SW 1271 (cell line): ENCODE results near the gene SDF2L1.
"Not testable (repeated sequence)": the region's sequence is repeated elsewhere in the genome, so short reads cannot be mapped to it uniquely, and the experiment has no call there.

Source experiments
- DNase-seq, 2 experiments: peaks; one replicate each; lab custom pipeline; 2025; lab: John Stamatoyannopoulos, UW

The SDF2L1 gene

GRCh38 chr22:21661991-21662390 is 19.9 kb downstream of the SDF2L1 start:
- DNase-seq, result no peak

DNA sequence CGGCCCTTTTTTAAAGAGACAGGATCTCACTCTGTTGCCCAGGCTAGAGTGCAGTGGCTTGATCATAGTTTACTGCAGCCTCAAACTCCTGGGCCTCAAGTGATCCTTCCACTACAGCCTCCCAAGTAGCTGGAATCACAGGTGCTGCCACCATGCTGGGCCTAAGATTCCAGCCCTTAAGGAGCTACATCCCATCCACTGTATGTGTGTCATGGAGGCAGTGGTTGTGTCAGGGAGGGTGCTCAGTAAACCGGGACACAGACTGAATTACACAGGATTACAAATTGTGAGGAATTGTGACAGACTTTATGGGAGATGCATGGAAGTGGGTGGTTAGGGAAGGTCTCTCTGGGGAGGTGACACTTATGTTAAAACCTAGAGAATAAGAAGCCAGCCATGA is 21.6 kb downstream of the SDF2L1 start:
- no peak for DNase-seq

GRCh38 chr22:21665047-21665851 is 23.1 kb downstream of the SDF2L1 start:
- no peak for DNase-seq

DNA sequence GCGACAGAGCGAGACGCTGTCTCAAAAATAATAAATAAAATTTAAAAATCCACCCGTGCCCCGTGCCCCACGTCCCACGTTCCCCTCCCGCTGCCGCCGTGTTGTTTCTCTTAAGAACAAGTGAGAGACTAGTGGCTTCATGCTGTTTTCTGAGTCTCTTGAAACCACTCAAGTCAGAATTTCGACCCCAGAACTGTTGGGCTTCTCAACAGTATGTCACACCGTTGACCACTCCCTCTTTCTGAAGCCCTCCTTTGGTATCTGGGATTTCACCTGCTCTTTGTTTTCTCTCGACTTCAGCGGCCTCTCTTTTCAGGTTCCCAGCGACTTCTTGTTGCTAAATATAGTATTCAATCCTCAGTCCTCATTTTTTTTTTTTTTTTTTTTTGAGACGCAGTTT is 24.7 kb downstream of the SDF2L1 start:
- no peak for DNase-seq

DNA sequence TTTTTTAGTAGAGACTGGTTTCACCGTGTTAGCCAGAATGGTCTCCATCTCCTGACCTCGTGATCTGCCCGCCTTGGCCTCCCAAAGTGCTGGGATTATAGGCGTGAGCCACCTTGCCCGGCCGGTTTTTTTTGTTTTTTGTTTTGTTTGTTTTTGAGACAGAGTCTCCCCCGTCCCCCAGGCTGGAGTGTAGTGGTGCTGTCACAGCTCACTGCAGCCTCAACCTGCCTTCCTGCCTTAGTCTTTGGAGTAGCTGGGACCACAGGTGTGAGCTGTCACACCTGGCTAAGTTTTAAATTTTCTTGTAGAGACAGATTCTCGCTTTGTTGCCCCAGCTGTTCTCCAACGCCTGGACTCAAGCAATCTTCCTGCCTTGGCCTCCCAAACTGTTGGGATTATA is 26.9 kb downstream of the SDF2L1 start:
- DNase-seq, result no peak

- DNase-seq, result no peak
Observed at GRCh38 chr22:21672107-21672629, 30.1 kb downstream of the SDF2L1 start.

GRCh38 chr22:21673534-21674321 is 31.6 kb downstream of the SDF2L1 start:
- no peak for DNase-seq

DNA sequence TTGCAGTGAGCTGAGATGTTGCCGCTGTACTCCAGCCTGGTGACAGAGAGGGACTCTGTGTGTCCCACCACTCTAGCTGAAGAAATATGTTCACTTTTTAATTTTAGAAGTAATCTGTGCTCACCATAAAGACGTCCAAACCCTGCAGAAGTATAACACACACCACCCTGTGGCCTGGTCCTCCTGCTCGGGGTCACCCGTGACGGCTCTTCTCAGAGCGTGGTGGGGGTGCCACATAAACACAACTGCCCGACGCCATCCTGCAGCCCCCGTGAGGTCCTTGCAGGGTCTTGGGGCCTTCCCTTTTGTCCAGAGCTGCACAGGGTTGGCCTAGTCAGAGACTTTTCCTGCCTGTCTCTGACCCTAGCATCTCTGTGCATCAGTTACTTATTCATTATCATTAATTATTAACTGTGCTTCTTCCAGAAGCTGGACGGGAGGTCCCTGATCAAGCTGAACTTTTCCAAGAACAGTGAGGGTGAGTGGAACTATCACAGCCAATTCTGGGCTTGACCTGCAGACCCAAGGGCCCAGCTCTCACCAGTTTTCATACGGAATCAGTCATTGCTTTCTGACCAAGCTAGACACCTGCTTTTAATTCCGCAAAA is 32.6 kb downstream of the SDF2L1 start:
- no peak for DNase-seq

DNA sequence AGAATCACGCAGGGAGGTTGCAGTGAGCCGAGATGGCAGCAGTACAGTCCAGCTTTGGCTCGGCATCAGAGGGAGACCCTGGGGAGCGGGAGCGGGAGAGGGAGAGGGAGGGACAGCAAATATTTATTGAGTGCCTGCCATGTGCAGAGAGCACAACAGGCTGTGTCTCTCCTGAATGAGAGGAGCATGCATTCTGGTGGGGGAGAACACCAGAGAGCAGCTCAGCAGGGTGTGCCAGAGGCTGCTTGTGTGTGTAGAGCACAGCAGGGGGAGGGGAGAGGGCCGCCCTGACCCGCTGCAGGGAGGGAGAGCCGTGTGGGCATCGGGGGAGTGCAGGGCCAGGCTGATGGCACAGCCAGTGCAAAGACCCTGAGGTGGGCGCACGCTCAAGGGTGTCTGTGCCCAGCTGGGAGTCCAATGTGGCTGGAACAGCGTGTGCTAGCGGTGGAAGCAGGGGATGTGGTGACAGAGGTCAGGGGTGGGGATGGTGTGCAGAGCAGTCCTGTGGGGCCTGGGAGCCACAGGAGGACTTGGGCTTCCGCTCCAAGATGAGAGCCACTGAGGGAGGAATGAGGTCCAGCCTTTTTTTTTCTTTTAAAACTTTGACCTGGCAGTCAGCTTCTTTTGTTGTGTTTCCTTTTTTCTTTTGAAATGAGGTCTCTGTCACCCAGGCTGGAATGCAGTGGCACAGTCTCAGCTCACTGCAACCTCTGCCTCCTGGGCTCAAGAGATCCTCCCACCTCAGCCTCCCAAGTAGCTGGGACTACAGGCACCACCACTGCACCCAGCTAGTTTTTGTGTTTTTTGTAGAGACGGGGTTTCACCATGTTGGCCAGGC is 35.7 kb downstream of the SDF2L1 start:
- DNase-seq, result no peak

DNA sequence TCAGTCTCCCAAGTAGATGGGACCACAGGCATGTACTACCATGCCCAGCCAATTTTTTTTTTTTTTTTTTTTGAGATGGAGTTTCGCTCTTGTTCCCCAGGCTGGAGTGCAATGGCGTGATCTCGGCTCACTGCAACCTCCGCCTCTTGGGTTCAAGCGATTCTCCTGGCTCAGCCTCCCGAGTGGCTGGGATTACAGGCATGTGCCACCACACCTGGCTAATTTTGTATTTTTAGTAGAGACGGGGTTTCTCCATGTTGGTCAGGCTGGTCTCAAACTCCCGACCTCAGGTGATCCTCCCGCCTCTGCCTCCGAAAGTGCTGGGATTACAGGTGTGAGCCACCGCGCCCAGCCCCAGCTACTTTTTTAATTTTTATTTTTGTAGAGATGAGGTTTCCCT is 36.7 kb downstream of the SDF2L1 start:
- DNase-seq, result not testable (repeated sequence)

GRCh38 chr22:21679383-21679782 is 37.3 kb downstream of the SDF2L1 start:
- DNase-seq, result no peak

DNA sequence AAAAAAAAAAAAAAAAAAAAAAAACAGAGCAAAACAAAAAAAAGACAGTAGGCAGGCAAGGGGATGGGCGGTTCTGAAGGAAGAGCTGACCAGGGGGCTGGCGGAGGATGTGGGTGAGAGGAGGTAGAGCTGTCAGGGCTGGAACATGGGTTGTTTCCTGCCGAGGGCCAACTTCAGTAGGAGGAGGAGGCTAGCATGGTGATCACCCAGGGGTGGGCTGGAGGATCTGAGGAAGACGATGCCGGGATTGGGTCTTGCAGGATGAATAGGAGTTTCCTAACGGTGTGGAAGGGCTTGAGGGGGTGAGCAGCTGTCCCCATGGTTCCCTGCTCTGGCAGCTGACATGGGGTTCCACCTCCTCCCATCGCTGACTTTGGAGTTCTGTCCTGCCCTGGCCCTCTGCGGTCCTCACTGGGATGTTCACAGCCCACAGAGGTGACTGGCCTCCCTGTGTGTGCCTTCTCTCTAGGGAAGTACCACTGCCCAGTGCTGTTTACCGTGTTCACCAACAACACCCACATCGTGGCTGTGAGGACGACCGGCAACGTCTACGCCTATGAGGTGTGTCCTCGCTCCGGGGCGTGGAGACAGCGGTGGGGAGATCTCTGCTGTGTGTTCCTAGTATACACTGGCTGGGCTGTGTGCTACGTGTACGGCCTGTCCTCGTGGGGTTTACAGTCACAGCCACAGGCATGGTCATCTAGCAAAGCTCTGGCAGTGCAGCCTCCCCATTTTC is 38.9 kb downstream of the SDF2L1 start:
- no peak for DNase-seq

DNA sequence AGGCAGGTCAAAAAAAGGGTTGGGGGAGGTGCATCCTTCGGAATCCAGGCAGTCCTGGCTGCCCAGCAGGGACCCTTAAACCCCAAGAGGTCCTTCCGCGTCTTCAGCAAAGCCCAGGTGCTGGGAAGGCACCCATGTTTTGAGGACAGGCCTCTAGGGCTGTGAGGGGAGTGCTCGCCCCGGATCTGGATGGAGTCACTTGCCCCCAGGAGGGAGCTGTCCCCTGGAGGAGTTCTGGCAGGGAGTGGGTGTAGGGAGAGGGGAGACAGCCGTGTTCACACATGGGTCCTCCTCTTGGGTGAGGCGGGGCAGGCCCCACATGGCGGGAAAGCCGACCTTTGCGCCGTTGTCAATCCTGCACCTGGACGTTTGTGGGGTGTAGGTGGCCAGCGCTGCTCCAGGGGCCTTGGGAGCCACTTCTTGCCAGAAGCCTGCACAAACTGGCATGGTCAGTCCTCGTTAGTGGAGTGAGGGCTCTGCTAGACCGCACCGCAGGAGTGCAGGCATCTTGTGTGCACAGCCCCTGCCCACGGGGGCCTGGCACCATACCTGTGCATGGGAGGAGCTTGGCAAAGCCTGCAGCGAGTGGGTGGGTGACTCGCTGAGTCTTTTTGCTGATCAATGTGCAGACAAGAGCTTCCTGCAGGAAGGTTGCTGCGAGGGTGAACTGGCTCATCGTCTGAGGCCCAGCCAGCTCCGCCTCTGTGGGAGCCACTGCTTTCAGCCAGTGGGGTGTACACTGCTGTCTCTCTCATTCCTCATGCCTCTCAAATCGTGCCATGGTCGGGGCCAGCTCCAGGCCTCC is 39.7 kb downstream of the SDF2L1 start:
- no peak for DNase-seq

DNA sequence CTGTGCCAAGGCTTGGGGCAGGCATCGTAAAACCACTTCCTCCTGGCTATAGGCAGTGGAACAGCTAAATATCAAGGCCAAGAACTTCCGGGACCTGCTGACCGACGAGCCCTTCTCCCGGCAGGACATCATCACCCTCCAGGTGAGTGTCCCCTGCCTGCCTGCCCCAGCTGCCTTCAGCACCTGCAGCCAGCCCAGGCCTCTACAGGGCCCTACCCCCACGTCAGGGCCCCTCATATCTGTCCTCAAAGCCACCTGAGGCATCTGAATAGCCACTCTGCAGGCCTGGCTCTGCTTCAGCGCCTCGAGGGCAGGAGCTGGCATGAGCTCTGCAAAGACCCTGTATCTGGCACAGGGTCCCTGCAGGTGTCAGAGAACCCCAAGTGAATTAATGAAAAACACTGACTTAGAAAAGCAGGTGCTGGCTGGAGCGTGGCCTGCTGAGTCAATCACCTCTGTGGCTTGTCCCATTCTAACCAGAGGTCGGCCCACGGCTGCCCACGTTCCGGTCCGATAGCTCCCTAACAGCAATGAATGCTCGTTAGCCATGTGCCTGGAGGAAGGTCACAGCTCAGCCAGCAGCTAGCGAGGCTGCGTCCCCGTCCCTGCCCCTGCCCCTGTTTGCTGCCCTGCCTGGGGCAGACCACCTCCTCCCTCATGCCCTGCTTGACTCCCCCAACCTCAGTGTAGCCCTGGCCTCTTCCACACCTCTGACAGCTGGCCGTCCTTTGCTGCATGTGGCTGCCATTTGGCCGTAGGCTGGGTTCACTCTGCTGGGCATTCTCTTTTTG is 40.5 kb downstream of the SDF2L1 start:
- DNase-seq, result no peak

DNA sequence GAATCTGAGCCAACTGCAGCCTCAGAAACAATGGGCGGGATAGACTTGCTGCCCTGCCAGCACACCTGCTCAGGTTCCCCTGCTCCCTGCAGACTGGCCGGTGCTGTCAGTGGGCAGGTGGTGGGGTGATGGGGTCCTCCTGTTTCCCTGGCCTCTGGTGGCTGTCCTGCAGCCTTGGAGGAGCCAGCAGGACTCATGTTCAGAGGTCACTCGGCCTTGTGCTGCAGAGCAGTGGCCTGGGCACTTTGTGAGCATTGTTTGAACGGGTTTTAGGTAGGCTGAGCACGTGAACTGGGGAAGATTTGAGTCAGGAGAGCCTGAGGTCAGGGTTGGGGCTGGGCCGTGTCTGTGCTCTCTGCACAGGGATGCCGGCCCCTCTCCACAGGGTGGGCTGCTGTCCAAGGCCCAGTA is 41.3 kb downstream of the SDF2L1 start:
- no peak for DNase-seq

- DNase-seq, result no peak
Observed at GRCh38 chr22:21684492-21685163, 42.5 kb downstream of the SDF2L1 start.

GRCh38 chr22:21685164-21685513 is 43.0 kb downstream of the SDF2L1 start:
- DNase-seq, result no peak

DNA sequence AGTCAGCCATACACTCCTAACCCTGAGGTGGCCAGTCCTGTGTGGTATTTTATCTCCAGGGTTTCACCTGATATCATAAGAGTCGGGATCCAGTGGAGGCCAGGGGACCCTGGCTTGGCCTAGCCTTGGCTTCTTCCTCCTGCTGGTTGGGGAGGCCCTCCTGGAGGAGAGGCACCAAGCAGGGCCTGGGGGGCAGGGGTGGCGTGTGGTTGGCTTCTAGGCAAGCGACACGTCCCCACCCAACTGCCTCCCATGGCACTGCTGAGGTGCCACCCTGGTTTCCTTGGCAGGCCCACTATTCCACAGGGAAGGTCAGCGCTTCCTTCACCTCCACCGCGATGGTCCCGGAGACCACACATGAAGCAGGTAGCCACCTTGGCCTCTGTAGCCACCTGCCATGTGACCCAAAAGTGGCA is 44.1 kb downstream of the SDF2L1 start:
- DNase-seq, result no peak
